AG04450 (cell line): Measurements from ENCODE around the gene OS9. TPM values are rescaled to one million over a fixed set of nuclear protein-coding genes. Genes with fewer than 3 reads are reported as not detected.

Experiments
- CTCF ChIA-PET: fragments of 300-600, 350-600 bp; formaldehyde crosslinking; extraction: SDS; loops from one replicate; lab custom pipeline; 2022; ENCODE audit warnings: antibody characterized with exemption, inconsistent platforms; lab: Charles Lee
- POLR2A ChIA-PET: fragments of 350-600 bp; formaldehyde crosslinking; extraction: SDS; loops from one replicate; lab custom pipeline; 2021; ENCODE audit warnings: antibody characterized with exemption, inconsistent platforms; lab: Yijun Ruan, JAX
- DNase-seq: peaks from one replicate; pipeline ENCODE4 v3.0.0-alpha.2; 2011; ENCODE audit warnings: low read depth, low spot score
- H3K27ac ChIP-seq: one replicate; pipeline ENCODE4 v1.5.1; 2012; ENCODE audit warnings: low read depth, low read length, control low read depth
- H3K27me3 ChIP-seq: one replicate; pipeline ENCODE4 v1.6.0; 2012; ENCODE audit warnings: low read length; ENCODE audit not compliant: control insufficient read depth, insufficient read depth
- H3K4me3 ChIP-seq: 2 replicates; pipeline ENCODE4 v1.5.1; 2011; ENCODE audit warnings: mild to moderate bottlenecking, low read depth, low read length, control low read depth
- H3K9me3 ChIP-seq: 2 replicates; pipeline ENCODE4 v1.5.1; 2012; ENCODE audit warnings: low read length; ENCODE audit not compliant: control insufficient read depth, insufficient read depth
- polyA plus RNA-seq: library from polyadenylated mRNA; depleted of rRNA; stranded (reverse); fragments of >200 nt; gene quantifications from 2 replicates; pipeline ENCODE4 v1.2.3, GENCODE V29; 2011
- TF ChIP-seq, protein P1 (sequence below): IDR thresholded peaks from 2 replicates; pipeline ENCODE4 v1.5.1; 2011; ENCODE audit warnings: low read depth, low read length, control low read depth, inconsistent platforms

Gene OS9
- polyA plus RNA-seq, 1 experiment = 310 TPM

DNA sequence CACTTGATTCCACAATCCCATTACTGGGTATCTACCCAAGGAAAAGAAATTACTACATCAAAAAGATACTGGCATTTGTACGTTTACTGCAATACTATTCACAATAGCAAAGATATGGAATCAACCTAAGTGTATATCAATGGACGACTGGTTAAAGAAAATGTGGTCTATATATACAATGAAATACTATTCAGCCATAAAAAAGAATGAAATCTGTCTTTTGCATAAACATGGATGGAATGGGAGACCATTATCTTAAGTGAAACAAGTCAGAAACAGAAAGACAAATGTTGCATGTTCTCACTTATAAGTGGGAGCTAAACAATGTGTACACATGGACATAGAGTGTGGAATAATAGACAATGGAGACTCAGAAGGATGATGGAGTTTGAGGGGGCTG, 5.0 kb upstream of the OS9 start:
- TF ChIP-seq, protein P1, sequence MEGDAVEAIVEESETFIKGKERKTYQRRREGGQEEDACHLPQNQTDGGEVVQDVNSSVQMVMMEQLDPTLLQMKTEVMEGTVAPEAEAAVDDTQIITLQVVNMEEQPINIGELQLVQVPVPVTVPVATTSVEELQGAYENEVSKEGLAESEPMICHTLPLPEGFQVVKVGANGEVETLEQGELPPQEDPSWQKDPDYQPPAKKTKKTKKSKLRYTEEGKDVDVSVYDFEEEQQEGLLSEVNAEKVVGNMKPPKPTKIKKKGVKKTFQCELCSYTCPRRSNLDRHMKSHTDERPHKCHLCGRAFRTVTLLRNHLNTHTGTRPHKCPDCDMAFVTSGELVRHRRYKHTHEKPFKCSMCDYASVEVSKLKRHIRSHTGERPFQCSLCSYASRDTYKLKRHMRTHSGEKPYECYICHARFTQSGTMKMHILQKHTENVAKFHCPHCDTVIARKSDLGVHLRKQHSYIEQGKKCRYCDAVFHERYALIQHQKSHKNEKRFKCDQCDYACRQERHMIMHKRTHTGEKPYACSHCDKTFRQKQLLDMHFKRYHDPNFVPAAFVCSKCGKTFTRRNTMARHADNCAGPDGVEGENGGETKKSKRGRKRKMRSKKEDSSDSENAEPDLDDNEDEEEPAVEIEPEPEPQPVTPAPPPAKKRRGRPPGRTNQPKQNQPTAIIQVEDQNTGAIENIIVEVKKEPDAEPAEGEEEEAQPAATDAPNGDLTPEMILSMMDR = no peak
- CTCF ChIA-PET = no interaction called here

DNA sequence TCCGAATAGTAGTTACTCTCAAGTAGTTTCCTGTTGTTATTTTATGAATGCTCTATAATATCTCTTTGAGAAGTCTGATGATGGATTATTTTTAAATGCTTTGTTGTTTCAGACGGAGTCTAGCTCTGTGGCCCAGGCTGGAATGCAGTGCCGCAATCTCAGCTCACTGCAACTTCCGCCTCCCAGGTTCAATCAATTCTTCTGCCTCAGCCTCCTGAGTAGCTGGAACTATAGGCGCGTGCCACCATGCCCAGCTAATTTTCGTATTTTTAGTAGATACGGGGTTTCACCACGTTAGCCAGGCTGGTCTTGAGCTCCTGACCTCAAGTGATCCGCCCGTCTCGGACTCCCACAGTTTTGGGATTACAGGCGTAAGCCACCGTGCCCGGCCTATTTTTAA, 1.4 kb upstream of the OS9 start:
- CTCF ChIA-PET = interaction anchor here (0.6 to 3.6 kb wide), 4 partner anchors 13 to 109 kb away, joined by 3 to 38 read pairs (median 6); no protein-coding TSS in a partner anchor
- POLR2A ChIA-PET = no interaction called here
- no peak overlapping the region for H3K27ac ChIP-seq
- TF ChIP-seq, protein P1 = no peak
- no peak for DNase-seq
- H3K9me3 ChIP-seq = no peaks in the 10 kb centered on the region
- no peaks in the 10 kb centered on the region for H3K27me3 ChIP-seq
- H3K4me3 ChIP-seq = no peak overlapping the region

More for the DNA sequence above, 5.0 kb upstream of the OS9 start:
- H3K27ac ChIP-seq = no peak overlapping the region
- peaks cover 4% of the 10 kb centered on the region for H3K27me3 ChIP-seq
- DNase-seq = no peak
- POLR2A ChIA-PET = no interaction called here
- H3K9me3 ChIP-seq = no peaks in the 10 kb centered on the region
- H3K4me3 ChIP-seq = no peak overlapping the region

DNA sequence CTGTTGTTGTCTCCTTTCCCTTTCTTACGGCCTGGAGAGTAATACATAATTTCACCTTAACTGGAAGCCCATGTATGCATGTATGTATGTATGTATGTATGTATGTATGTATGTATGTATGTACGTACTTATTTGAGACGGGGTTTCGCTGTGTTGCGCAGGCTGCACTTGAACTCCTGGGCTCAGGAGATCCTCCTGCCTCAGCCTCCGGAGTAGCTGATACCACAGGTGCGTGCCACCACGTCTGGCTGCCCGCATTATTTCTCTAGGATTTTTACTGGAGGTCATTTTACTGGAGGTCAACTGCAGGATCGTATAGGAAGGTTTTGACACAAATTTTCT, 644 bp upstream of the OS9 start:
- POLR2A ChIA-PET = interaction anchor here (0.6 kb wide), 1 partner anchor 90 kb away, joined by 3 read pairs; no protein-coding TSS in a partner anchor
- Histone ChIP-seq H3K27ac (no peak overlapping the region), H3K4me3 (peak overlapping the region; percentile 31; the same call in 1 of the 2 replicates), H3K9me3 (no peaks in the 10 kb centered on the region), H3K27me3 (no peaks in the 10 kb centered on the region)
- no peak for DNase-seq
- CTCF ChIA-PET = interaction anchor here (0.9 to 3.6 kb wide), 4 partner anchors 33 to 234 kb away, joined by 3 to 38 read pairs (median 5); no protein-coding TSS in a partner anchor
- TF ChIP-seq, protein P1 = no peak

DNA sequence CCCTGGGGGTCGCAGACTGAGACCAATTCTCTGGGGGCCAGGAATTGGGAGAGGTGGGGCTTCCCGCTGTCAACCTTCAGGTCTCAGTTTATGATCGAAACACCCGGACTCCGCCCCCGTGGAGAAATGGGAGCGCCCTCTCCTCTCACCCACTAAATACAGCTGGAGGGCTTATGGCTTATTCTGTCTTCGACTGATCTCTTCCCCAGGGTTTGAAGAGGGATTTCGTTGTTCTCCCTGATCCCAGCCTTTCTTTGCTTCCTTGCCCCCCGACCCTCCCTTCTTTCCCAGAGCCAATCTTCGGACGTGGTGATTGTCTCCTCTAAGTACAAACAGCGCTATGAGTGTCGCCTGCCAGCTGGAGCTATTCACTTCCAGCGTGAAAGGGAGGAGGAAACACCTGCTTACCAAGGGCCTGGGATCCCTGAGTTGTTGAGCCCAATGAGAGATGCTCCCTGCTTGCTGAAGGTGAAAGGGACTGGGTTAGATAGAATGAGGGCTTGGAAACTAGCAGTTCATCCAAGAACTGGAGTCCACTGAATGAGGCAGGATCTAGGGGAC, 607 bp downstream of the OS9 start:
- TF ChIP-seq, protein P1 = no peak
- no peaks in the 10 kb centered on the region for H3K9me3 ChIP-seq
- DNase-seq = no peak
- no peaks in the 10 kb centered on the region for H3K27me3 ChIP-seq
- no peak overlapping the region for H3K27ac ChIP-seq
- peak overlapping the region; percentile 99 for H3K4me3 ChIP-seq
- ChIA-PET POLR2A (no interaction called here), CTCF (interaction anchor here (0.7 to 3.6 kb wide), 2 partner anchors 60 to 111 kb away, joined by 3 to 38 read pairs; no protein-coding TSS in a partner anchor)

DNA sequence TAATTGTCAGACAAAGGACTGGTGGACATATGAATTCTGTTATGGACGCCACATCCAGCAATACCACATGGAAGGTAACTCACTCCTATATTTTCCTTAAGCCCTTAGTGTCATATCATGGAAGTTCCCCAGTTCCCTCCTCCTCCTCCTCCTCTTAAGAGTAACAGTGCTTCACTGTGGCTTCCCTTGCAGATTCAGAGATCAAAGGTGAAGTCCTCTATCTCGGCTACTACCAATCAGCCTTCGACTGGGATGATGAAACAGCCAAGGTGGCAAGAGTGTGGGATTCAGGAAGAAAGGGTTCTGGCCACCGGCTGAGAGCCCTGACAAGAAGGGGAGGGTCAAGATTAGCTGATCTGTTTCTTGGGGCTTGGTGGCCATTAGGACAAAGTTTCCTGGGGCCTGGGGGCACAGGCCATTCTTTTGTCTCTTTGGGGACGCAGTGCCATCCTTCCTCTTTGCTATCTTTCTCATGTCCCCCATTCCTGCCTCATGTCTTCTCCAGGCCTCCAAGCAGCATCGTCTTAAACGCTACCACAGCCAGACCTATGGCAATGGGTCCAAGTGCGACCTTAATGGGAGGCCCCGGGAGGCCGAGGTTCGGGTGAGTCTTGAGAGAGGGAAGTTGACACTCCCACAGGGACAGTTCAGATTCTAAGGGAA, 2.0 kb downstream of the OS9 start:
- H3K9me3 ChIP-seq = no peaks in the 10 kb centered on the region
- CTCF ChIA-PET = no interaction called here
- H3K27me3 ChIP-seq = no peaks in the 10 kb centered on the region
- no peak for DNase-seq
- TF ChIP-seq, protein P1 = no peak
- H3K27ac ChIP-seq = no peak overlapping the region
- no peak overlapping the region for H3K4me3 ChIP-seq
- POLR2A ChIA-PET = no interaction called here
